Fibroblast of peridontal ligament (primary cell): ENCODE data around the gene FMN2.

Experiments
- DNase-seq: peaks from one replicate; pipeline ENCODE4 v3.0.0-alpha.2; 2010; ENCODE audit errors: extremely low read depth

The FMN2 gene

DNA sequence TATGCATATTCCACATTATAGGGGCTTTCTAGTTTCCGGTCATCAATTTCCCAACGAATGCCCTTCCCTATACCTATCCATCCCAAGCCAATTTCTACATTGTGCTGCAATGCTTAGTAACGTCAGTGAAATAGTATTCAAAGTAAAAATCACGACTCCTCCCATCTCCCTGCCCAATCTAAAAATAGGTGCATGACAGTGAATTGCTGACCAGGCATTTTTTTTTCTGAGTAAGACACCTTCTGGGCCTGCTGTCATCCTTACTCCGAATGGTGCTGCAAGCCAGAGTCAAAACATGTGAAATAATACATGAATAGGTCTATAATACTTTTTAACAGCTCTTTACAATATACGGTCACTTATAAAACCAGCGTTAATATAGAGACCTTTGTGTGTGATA lies 400.1 kb downstream of the FMN2 start:
- no peak for DNase-seq

DNA sequence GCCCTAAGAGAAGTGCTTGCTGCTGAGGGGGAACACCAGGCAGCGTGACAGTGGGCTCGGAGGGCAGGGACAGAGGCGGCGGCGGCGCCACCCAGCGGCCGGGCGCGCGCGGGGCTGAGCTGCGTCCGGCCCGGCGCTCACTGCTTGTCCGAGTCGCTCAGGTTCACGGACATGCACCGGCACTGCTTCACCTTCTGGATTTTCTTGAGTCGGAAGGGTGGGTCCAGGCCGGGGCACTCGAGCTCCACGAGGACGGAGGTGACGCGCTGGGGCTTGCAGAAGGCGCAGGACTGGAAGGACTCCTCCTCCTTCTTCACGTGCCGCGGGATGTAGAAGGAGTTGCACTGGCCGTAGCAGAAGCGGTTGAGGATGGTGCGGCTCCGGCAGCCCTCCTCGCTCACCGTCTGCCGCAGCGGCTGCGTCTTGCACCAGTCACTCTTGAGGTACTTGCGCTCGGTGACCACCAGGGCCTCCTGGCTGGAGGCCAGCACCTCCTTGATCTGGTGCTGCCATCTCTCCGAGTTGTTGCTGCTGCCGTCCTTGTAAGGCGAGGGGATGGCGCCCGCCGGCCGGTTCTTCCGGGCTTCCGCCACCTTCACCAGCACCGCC lies 401.3 kb downstream of the FMN2 start:
- no peak for DNase-seq

DNA sequence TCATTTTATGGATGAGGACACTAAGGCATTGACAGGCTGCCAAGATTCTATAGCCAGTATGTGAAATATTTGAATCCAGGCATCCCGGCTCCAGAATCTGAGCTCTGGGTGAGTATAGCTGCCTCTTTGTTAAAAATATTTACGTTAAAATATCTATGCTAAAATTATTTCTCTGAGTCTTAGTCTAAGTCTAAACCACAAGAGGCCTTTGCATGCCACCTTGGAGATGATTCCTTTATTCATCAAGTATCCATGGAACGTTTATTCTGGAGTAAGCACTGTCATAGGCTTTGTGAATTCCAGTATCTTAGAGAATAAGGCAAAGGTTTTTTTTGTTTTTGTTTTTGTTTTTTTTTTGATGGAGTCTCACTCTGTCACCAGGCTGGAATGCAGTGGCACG lies 403.9 kb downstream of the FMN2 start:
- DNase-seq, result no peak

DNA sequence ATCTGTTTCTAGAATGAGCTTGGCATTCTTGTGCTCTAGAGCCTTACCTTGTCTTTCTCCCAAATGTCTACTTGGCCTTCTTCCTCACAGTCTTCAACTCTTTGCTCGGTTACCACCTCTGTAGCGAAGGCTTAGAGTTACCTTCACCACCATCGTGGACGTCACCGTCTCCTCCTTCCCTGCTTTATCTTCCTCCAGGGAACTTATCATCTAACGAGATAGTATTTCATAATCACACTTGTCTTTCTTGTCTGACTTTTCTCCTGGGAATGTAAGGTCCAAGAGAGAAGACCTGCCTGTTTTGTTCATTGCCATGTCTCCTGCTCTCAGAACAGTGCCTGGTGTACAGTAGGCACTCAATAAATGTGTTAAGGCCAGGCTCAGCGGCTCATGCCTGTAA lies 404.7 kb downstream of the FMN2 start:
- DNase-seq, result no peak

DNA sequence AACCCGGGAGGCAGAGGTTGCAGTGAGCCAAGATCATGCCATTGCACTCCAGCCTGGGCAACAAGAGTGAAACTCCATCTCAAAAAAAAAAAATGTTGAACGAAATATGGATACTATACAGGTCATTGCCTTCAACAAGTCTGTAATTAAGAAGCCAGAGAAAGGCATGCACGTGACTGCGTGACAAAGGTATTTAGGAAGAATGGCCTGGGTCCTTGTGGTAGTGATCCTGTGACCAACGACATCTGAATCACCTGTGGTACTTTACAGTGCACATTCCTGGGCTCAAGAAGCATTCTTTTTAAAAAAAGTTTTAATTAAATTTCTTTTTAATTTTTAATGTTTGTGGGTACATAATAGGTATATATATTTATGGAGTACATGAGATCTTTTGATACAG lies 405.3 kb downstream of the FMN2 start:
- DNase-seq, result no peak

DNA sequence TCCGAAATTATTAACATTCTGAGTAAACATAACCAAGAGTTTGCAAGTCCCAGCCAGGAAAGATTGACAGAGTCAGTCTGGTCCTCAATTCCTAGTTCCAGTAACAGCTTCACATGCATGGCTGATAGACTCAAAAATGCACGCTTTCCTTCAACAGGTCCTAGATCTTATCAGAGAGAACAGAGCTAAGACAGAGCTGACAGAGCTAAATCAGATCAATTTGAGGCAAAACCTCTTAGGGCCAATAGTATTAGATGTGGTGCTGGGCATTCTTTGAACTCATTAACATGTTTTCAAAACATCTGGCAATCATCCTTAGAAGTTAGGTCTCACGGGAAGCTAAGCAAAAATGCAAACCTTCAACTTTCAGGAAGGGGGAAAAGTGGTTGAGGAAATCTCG lies 406.2 kb downstream of the FMN2 start:
- no peak for DNase-seq

DNA sequence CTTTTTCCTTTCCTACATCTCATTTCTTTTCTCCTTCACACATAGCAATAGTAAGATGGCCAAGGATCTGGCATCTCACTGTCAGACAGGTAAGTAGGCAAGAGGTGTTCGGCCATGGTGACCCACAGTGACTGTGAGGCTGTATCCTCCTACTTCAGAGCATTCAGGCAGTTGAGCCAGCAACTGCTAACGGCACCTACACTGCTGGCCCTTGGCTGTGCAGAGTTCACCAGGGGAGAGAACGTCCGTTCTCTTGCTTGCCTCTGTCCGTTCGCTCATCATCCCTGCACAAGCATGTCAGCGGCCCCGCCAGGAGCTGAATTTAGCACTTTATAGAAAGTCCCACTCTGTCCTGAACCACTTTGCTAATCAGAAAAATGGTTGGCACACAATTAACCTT lies 406.7 kb downstream of the FMN2 start:
- DNase-seq, result no peak

DNA sequence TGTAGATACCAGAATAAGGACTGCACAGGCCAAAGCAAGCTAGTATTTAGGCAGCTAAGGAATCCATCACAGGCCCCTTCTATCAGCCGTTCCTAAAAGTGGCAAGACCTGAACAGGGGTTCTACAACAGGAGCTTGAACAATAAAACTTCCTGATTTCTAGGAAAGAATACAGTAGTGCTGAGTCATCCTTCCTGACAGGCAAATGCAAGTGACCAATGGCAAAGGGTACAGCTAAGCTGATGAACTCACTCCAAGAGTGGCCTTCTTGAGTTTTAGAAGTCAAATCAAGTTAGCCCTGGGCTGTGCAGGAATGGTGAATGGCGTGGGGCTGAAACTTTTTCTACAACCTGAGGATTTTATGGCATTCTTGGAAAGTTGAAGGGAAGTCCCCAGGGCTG lies 407.3 kb downstream of the FMN2 start:
- DNase-seq, result peak; percentile 55

DNA sequence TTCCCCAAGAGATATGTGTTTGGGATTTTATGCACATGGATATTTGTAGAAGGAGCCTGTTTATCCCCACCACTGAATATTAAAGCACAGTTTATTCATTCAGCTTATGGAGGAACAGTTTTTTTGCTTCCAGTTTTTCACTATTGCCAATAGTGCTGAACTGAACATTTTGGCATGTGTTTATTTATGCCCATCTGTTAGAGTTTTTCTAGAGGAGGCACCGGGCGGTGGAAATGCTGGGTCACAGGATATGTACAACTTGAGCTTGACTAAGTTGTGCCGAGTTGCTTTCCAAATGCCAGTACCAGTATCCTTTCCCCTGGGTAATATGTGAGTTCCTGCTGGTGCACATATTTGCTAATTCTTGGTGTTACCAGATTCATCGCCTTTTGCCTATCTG lies 409.0 kb downstream of the FMN2 start:
- DNase-seq, result no peak

DNA sequence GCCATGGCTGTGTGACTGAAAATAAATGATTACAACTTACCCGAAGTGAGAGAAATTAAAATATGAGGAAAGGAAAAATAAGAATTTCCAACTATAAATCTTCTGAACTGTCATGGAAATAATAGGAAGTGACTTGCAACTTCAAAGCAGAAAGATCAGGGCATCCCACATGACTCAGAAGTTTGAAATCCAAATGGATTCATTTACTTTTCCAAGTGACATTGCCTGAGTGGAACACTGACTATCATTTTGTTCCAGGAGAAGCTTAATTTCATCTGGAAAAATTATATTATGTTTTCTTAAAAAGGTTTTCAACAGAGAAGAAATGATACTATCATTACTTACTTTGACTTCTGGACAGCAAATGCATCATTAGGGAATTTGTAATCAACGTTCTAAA lies 409.4 kb downstream of the FMN2 start:
- DNase-seq, result peak; percentile 30

DNA sequence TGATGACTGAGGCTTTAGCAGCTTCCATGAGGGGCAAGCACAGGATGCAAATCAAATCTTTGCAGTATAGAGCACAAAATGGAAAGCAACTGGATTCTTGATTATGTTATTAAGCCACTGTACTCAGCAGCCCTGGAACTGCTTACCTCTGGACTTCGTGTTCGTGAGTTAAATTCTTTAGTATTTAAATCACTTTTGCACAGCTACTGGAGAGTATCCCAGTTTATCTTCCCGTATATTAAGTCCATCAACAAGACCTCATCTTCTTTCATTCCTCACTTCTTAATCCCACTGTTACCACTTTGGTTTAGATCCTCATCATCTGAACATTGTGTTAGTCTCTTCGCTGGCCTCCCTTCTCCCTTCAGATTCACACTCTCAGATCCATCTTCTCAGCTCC lies 411.4 kb downstream of the FMN2 start:
- DNase-seq, result no peak

DNA sequence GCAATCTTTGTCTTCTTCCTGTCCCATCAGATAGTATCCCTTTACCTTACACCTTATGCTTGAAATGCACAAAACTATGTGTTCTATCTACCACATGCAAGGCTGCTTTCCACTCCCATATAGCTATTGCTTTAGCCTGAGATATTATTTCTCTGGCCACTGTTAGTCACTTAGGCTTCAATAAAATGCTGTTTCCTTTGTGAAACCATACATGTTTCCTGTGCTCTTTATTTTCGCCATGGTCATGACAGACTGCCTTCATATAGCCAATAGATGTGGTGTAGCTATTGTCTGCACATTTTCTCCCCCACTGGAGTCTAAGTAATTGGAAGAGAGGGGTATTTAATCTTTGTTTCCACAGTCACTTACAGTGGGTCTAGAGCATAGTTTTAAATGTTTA lies 411.9 kb downstream of the FMN2 start:
- DNase-seq, result no peak

DNA sequence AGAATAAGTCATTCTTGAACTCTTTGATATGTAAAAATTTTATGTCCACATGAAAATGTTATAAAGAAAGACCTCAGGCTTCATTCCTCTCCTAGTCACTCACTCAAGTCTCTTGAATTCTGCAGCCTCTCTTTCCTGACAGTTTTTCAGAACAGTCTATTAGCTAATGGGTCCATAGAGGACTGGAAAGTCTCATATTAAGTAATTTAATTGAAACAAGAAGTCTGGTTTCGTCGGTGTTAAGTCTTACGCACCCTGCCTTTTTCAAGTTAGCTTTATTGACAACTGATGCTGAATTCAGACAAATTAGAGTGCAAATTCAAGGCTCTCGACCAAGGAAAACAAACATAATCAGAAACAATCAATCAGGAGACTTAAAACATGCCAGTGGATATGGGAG lies 414.5 kb downstream of the FMN2 start:
- no peak for DNase-seq

DNA sequence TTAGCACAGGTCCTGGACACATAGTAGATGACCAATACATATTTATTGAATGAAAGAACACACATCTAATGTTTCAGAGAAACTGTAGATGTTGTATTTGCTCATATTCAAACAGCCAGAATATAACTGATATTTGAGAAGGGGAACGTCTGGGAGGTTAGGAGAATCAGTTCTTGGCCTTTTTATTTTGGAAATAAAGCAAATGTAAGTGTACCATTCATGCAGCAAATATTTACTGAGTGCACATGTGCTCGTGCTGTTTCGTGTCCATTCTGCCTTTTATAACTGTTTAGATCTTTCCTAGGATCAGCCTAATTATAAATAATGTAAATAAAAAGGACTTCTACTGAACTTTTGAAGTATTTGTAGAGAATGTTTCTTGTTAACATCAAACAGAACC lies 416.5 kb downstream of the FMN2 start:
- DNase-seq, result peak; percentile 40

DNA sequence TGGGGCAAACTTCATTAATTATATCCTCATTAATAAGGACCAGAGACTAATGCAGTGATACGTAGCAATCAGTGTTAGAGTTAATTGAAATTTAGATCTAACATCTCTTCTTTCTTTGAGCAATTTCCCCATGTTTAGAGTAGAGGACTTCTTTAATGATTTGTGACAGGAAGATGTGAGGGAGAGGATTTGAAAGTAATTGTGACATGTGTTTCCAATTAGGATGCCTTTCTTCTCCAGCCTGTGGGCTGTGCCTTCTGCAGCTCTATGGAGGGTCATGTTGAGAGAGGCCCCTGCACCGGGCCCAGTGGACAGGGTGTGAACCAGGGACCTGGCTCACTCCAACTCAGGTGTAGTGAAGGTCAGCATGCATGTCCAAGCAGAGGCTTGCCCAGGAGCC lies 417.3 kb downstream of the FMN2 start:
- DNase-seq, result peak; percentile 73

DNA sequence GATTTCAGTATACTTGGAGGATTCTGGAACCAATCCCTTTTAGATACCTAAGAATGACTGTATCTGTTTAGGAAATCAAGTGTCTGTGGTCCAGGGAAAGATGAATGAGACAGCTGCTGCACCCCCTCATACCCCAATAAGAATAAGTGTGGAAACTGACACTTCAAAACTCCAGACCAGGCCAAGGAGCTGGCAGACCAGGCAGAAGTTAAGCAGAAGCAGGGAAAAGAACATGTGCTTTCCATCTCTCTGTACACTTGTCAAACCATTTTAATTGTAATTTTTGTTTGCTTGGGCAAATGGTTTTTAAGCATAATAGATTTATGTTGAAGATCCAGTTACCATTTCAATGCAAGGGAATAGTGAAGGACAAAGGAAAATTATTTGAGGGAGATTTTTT lies 420.1 kb downstream of the FMN2 start:
- no peak for DNase-seq

DNA sequence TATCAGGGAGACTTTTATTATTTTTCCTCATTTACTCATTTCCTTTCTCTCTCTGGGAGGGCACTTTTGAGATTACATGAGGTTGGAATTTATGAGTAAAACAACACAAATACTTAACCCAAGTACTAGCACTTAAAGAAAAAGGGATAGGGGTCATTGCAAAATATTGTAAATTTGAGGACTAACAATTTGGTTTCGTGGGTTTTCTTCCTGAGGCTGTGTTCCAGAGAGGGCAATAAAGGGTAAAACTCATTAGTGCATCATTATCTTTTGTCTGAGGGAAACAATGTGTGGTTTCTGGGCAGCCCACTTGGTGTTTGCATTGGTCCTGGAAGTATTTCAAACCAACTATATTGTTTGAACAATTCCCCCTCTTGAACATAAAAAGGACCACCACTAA lies 423.8 kb downstream of the FMN2 start:
- DNase-seq, result peak; percentile 41

DNA sequence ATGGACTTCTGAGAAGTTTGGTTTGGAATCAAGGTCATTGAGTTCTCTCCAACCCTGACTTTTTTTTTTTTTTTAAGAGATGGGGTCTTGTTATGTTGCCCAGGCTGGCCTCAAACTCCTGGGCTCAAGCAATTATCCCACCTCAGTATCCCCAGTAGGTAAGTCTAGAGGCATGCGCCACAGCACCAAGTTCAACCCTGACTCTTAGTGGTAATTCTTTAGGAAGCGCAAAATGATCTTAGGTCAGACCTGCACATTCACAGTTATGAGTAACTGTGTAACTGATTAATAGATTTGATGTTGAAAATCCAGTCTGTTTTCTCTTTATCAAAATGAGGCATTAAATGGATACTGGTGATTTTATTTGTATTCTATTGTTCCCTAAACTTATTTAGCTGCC lies 424.4 kb downstream of the FMN2 start:
- no peak for DNase-seq

DNA sequence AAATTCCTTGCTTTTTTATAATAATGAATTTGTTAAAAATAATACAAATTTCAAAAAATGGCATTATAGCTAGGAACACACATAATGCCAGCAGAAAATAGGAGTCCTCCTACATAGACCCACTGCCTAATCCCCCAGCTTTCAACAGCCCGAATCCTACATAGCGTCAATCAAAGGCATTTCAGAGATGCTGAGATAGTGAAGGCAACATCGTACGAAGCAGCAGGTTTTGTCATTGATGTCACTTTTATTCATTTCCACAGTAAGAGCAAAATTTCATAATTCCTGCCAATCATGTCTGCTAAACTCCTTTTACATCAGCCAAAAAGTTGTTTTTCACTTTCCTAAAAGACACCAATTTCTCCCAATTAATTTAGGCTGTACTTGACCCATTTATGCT lies 426.2 kb downstream of the FMN2 start:
- DNase-seq, result no peak

DNA sequence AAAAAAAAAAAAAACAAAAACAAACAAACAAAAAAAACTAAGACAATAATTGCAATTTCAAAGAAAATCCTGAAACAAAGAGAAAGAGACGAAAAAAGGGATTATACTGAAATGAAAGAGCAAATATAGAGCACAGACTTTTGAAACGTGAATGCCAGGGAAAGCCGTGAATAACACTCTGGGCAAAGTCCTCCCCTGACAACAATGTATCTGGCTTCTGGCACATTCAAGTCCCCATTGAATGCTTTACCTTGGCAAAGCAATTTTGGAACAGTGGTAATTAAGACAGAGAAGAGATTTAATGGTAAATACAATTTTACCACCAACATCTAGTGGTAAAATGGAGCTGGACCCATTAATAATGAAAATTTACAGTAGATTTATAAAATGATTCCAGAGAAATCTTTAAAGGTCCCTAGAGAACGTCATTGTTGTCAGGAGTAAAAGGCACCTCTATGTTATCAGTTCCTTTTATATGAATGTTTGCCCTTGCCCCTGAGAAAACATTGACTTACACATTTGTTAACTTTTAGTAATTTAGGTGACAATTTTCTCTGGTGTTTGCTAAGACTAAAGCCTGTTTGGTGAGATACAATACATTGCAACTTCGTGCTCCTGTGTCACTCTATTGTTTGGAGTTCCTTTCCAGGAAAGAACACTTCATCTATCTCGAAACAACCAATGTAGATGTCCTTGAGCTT lies 430.6 kb downstream of the FMN2 start:
- DNase-seq, result no peak

DNA sequence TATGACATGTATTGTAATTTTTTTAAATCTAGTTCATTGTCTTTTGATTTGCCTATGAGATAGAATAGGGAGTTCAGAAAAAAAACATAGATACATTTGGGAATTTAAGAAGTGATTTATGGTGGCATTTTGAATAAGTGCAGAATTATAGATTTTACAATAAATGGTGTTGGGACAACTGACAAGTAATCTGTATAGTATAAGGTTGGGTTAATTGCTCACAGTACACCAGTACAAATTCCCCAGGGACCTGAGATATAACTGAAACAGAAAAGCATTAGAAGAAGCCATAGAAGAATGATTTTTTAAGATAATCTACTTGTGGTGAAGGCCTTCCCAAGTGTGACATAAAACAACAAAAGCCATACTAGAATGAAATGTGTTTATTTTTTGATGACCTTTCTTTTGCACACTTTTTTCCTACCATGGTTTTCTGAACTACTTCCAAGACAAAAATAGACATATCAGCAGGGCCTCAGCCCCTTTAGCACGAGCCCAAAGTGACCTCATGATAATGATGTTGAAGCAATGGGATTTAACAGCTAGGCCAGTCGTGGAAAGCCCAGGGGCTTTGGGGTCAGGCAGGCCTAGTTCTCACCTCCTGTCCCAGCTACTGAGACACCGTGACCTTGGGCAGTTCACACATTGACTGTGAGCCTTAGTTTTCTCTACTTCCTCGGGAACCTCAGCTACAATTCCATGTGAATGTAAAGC lies 432.8 kb downstream of the FMN2 start:
- DNase-seq, result peak; percentile 31
